Activated T-cell treated with anti-CD3 and anti-CD28 coated beads, Interleukin-2, amount 50 U/mL, for 72 hours (primary cell): ENCODE measurements around the gene FSTL5. TPM values are rescaled to one million over a fixed set of nuclear protein-coding genes. Genes with fewer than 3 reads are reported as not detected.
"Not testable (repeated sequence)": the region's sequence is repeated elsewhere in the genome, so short reads cannot be mapped to it uniquely, and the experiment has no call there.

Experiments
- ATAC-seq, 2 donors: fragments of 150-1000 bp; cut with Tn5 transposase; replicated peaks in 1 of 2; 2 replicates each; pipeline ENCODE4 v1.10.0; 2021; ENCODE audit warnings: moderate library complexity in 2 of 2, mild to moderate bottlenecking in 1 of 2
- DNase-seq, 2 donors: peaks; one replicate each; pipeline ENCODE4 v3.0.0; 2021 to 2022; ENCODE audit warnings: mixed read lengths in 1 of 2
- H3K27ac Mint-ChIP-seq: one replicate; pipeline ENCODE4 v1.8.0; 2022; ENCODE audit warnings: mild to moderate bottlenecking, moderate library complexity, mixed read lengths
- H3K27me3 Mint-ChIP-seq: one replicate; pipeline ENCODE4 v1.8.0; 2022; ENCODE audit warnings: low read depth, mixed read lengths
- H3K36me3 Mint-ChIP-seq, 2 donors: one replicate each; pipeline ENCODE4 v1.8.0; 2022; ENCODE audit warnings: mixed read lengths in 2 of 2, mild to moderate bottlenecking in 1 of 2; ENCODE audit not compliant: insufficient read depth in 2 of 2
- H3K4me1 Mint-ChIP-seq: one replicate; pipeline ENCODE4 v1.8.0; 2022; ENCODE audit warnings: low read depth, mixed read lengths
- H3K4me3 Mint-ChIP-seq, 2 donors: one replicate each; pipeline ENCODE4 v1.8.0; 2022; ENCODE audit warnings: mild to moderate bottlenecking in 2 of 2, mixed read lengths in 2 of 2, moderate library complexity in 2 of 2
- H3K9me3 Mint-ChIP-seq, 2 donors: one replicate each; pipeline ENCODE4 v1.8.0; 2022; ENCODE audit warnings: mixed read lengths in 2 of 2
- total RNA-seq, 2 donors: library from RNA; stranded (reverse); gene quantifications; one replicate each; pipeline ENCODE4 v1.2.3, GENCODE V29; 2022

Gene FSTL5
- total RNA-seq, result not detected

GRCh38 chr4:162163892-162164759 is at the start of gene FSTL5:
Gene FSTL5, minus strand, starts transcription at chr4:162164000. Its CDS starts 52,604 bp downstream, at chr4:162111396.
- Mint-ChIP-seq H3K9me3 (no peaks in the 10 kb centered on the region), H3K36me3 (no peaks in the 10 kb centered on the region), H3K27me3 (peaks cover 7% of the 10 kb centered on the region), H3K4me1 (no peaks in the 10 kb centered on the region), H3K27ac (no peak within 1 kb of the TSS), H3K4me3 (peak within 1 kb of the TSS; percentile 58 to 77)
- DNase-seq (peak; percentile 39 to 48), ATAC-seq (peak; percentile 75)

- Mint-ChIP-seq H3K27me3 (no peaks in the 10 kb centered on the region), H3K4me3 (no peak overlapping the region), H3K9me3 (peaks cover 7 to 8% of the 10 kb centered on the region in 2 donors), H3K36me3 (peaks cover 0 to 1% of the 10 kb centered on the region in 2 donors), H3K27ac (no peak overlapping the region), H3K4me1 (no peaks in the 10 kb centered on the region)
- DNase-seq, result no peak
- ATAC-seq, result no peak
Observed at GRCh38 chr4:162209706-162210105, 45.9 kb upstream of the FSTL5 start.

GRCh38 chr4:162203478-162203877 is 39.7 kb upstream of the FSTL5 start:
- not testable (repeated sequence) for DNase-seq, H3K9me3 Mint-ChIP-seq, H3K36me3 Mint-ChIP-seq, H3K27me3 Mint-ChIP-seq, H3K4me1 Mint-ChIP-seq, H3K27ac Mint-ChIP-seq, H3K4me3 Mint-ChIP-seq, ATAC-seq

- no peak overlapping the region for H3K4me3 Mint-ChIP-seq
- no peaks in the 10 kb centered on the region for H3K27me3 Mint-ChIP-seq
- H3K4me1 Mint-ChIP-seq, result no peaks in the 10 kb centered on the region
- H3K27ac Mint-ChIP-seq, result no peak overlapping the region
- peaks cover 0 to 2% of the 10 kb centered on the region in 2 donors for H3K9me3 Mint-ChIP-seq
- ATAC-seq (no peak), DNase-seq (no peak)
- H3K36me3 Mint-ChIP-seq, result no peaks in the 10 kb centered on the region
Observed at GRCh38 chr4:162201673-162202072, 37.9 kb upstream of the FSTL5 start.

GRCh38 chr4:162170509-162170908 is 6.7 kb upstream of the FSTL5 start:
- no peaks in the 10 kb centered on the region for H3K36me3 Mint-ChIP-seq
- ATAC-seq (no peak), DNase-seq (no peak)
- no peaks in the 10 kb centered on the region for H3K27me3 Mint-ChIP-seq
- H3K27ac Mint-ChIP-seq, result no peak overlapping the region
- no peak overlapping the region for H3K4me3 Mint-ChIP-seq
- no peaks in the 10 kb centered on the region for H3K4me1 Mint-ChIP-seq
- H3K9me3 Mint-ChIP-seq, result no peaks in the 10 kb centered on the region

GRCh38 chr4:162164906-162165510 is 1.2 kb upstream of the FSTL5 start:
- ATAC-seq, result no peak
- H3K9me3 Mint-ChIP-seq, result no peaks in the 10 kb centered on the region
- no peaks in the 10 kb centered on the region for H3K36me3 Mint-ChIP-seq
- no peak for DNase-seq
- peaks cover 7% of the 10 kb centered on the region for H3K27me3 Mint-ChIP-seq
- H3K4me3 Mint-ChIP-seq, result no peak overlapping the region
- no peaks in the 10 kb centered on the region for H3K4me1 Mint-ChIP-seq
- no peak overlapping the region for H3K27ac Mint-ChIP-seq

GRCh38 chr4:162162672-162163071 is 1.1 kb downstream of the FSTL5 start:
- ATAC-seq (no peak), DNase-seq (no peak)
- H3K27me3 Mint-ChIP-seq, result peaks cover 7% of the 10 kb centered on the region
- H3K4me3 Mint-ChIP-seq, result no peak overlapping the region
- no peaks in the 10 kb centered on the region for H3K4me1 Mint-ChIP-seq
- H3K36me3 Mint-ChIP-seq, result no peaks in the 10 kb centered on the region
- no peak overlapping the region for H3K27ac Mint-ChIP-seq
- no peaks in the 10 kb centered on the region for H3K9me3 Mint-ChIP-seq

- no peaks in the 10 kb centered on the region for H3K4me1 Mint-ChIP-seq
- ATAC-seq (no peak), DNase-seq (no peak)
- H3K36me3 Mint-ChIP-seq, result no peaks in the 10 kb centered on the region
- H3K4me3 Mint-ChIP-seq, result no peak overlapping the region
- peaks cover 4% of the 10 kb centered on the region in 2 donors for H3K9me3 Mint-ChIP-seq
- no peaks in the 10 kb centered on the region for H3K27me3 Mint-ChIP-seq
- H3K27ac Mint-ChIP-seq, result no peak overlapping the region
Observed at GRCh38 chr4:162157241-162157640, 6.6 kb downstream of the FSTL5 start.

GRCh38 chr4:162154862-162155540 is 8.8 kb downstream of the FSTL5 start:
- H3K9me3 Mint-ChIP-seq, result peaks cover 4% of the 10 kb centered on the region in 2 donors
- H3K36me3 Mint-ChIP-seq, result no peaks in the 10 kb centered on the region
- no peak overlapping the region for H3K4me3 Mint-ChIP-seq

GRCh38 chr4:162151850-162152249 is 11.9 kb downstream of the FSTL5 start:
- no peak overlapping the region for H3K27ac Mint-ChIP-seq
- ATAC-seq, result no peak
- H3K27me3 Mint-ChIP-seq, result no peaks in the 10 kb centered on the region
- no peak overlapping the region for H3K4me3 Mint-ChIP-seq
- H3K9me3 Mint-ChIP-seq, result peaks cover 2 to 3% of the 10 kb centered on the region in 2 donors
- no peaks in the 10 kb centered on the region for H3K36me3 Mint-ChIP-seq
- no peak for DNase-seq
- H3K4me1 Mint-ChIP-seq, result no peaks in the 10 kb centered on the region

More at GRCh38 chr4:162154862-162155540, 8.8 kb downstream of the FSTL5 start:
- Mint-ChIP-seq H3K27ac (no peak overlapping the region), H3K27me3 (no peaks in the 10 kb centered on the region), H3K4me1 (no peaks in the 10 kb centered on the region)
- no peak for DNase-seq
- ATAC-seq, result no peak

GRCh38 chr4:162151386-162151785 is 12.4 kb downstream of the FSTL5 start:
- Mint-ChIP-seq H3K4me3 (no peak overlapping the region), H3K36me3 (no peaks in the 10 kb centered on the region), H3K4me1 (no peaks in the 10 kb centered on the region), H3K9me3 (peaks cover 1 to 4% of the 10 kb centered on the region in 2 donors), H3K27ac (no peak overlapping the region), H3K27me3 (no peaks in the 10 kb centered on the region)
- DNase-seq (no peak), ATAC-seq (no peak)

GRCh38 chr4:162149644-162150043 is 14.2 kb downstream of the FSTL5 start:
- ATAC-seq (no peak), DNase-seq (no peak)
- H3K27me3 Mint-ChIP-seq, result no peaks in the 10 kb centered on the region
- H3K27ac Mint-ChIP-seq, result no peak overlapping the region
- H3K4me3 Mint-ChIP-seq, result no peak overlapping the region
- no peaks in the 10 kb centered on the region for H3K36me3 Mint-ChIP-seq
- H3K4me1 Mint-ChIP-seq, result no peaks in the 10 kb centered on the region
- peaks cover 0 to 2% of the 10 kb centered on the region in 2 donors for H3K9me3 Mint-ChIP-seq

GRCh38 chr4:162140051-162140683 is 23.6 kb downstream of the FSTL5 start:
- H3K27me3 Mint-ChIP-seq, result no peaks in the 10 kb centered on the region
- no peak for DNase-seq

More at GRCh38 chr4:162140051-162140683, 23.6 kb downstream of the FSTL5 start:
- H3K27ac Mint-ChIP-seq, result no peak overlapping the region
- no peak for ATAC-seq
- H3K4me3 Mint-ChIP-seq, result no peak overlapping the region
- no peaks in the 10 kb centered on the region for H3K4me1 Mint-ChIP-seq
- peaks cover 7 to 14% of the 10 kb centered on the region in 2 donors for H3K9me3 Mint-ChIP-seq
- H3K36me3 Mint-ChIP-seq, result no peaks in the 10 kb centered on the region
